Stimulated activated effector memory CD8-positive, alpha-beta T cell treated with anti-CD3 and anti-CD28 coated beads, Interleukin-12 subunit alpha, Interleukin-12 subunit beta, amount 100 ng/mL, for 72 hours (primary cell): ENCODE measurements around the gene ITPKB.

Source experiments
- ATAC-seq: fragments of 150-1000 bp; cut with Tn5 transposase; 2 replicates; pipeline ENCODE4 v1.10.0; 2021
- DNase-seq, 2 donors: peaks; one replicate each; pipeline ENCODE4 v3.0.0; 2021 to 2022; ENCODE audit warnings: low spot score in 2 of 2
- H3K27ac Mint-ChIP-seq: one replicate; pipeline ENCODE4 v1.8.0; 2022; ENCODE audit warnings: mild to moderate bottlenecking, mixed read lengths
- H3K36me3 Mint-ChIP-seq: one replicate; pipeline ENCODE4 v1.8.0; 2022; ENCODE audit warnings: mild to moderate bottlenecking, mixed read lengths
- H3K4me1 Mint-ChIP-seq: one replicate; pipeline ENCODE4 v1.8.0; 2022; ENCODE audit warnings: mixed read lengths
- H3K4me3 Mint-ChIP-seq: one replicate; pipeline ENCODE4 v1.8.0; 2022; ENCODE audit warnings: mild to moderate bottlenecking, mixed read lengths
- H3K9me3 Mint-ChIP-seq: one replicate; pipeline ENCODE4 v1.8.0; 2022; ENCODE audit warnings: mixed read lengths

The ITPKB gene

GRCh38 chr1:226692051-226692792 is 46.9 kb downstream of the ITPKB start:
- H3K36me3 Mint-ChIP-seq, result peaks cover 43% of the 10 kb centered on the region
- H3K4me1 Mint-ChIP-seq, result peaks cover 75% of the 10 kb centered on the region
- ATAC-seq (no peak), DNase-seq (no peak)
- H3K9me3 Mint-ChIP-seq, result no peaks in the 10 kb centered on the region
- peak overlapping the region; percentile 62 for H3K4me3 Mint-ChIP-seq
- H3K27ac Mint-ChIP-seq, result peak overlapping the region; percentile 92

- DNase-seq (no peak), ATAC-seq (peak; percentile 77)
- Mint-ChIP-seq H3K4me3 (peak overlapping the region; percentile 62), H3K9me3 (no peaks in the 10 kb centered on the region), H3K27ac (peak overlapping the region; percentile 92), H3K36me3 (peaks cover 52% of the 10 kb centered on the region), H3K4me1 (peaks cover 76% of the 10 kb centered on the region)
These were observed 47.8 kb downstream of the ITPKB start for GRCh38 chr1:226691247-226691646.

GRCh38 chr1:226690460-226690982 is 48.6 kb downstream of the ITPKB start:
- H3K4me3 Mint-ChIP-seq, result peak overlapping the region; percentile 62
- H3K9me3 Mint-ChIP-seq, result no peaks in the 10 kb centered on the region
- H3K27ac Mint-ChIP-seq, result peak overlapping the region; percentile 92
- DNase-seq, result no peak
- peak; percentile 74 for ATAC-seq
- peaks cover 79% of the 10 kb centered on the region for H3K4me1 Mint-ChIP-seq
- H3K36me3 Mint-ChIP-seq, result peaks cover 55% of the 10 kb centered on the region

- Mint-ChIP-seq H3K27ac (peak overlapping the region; percentile 92), H3K36me3 (peaks cover 68% of the 10 kb centered on the region), H3K4me1 (peaks cover 92% of the 10 kb centered on the region), H3K4me3 (no peak overlapping the region), H3K9me3 (no peaks in the 10 kb centered on the region)
- ATAC-seq, result no peak
- DNase-seq, result no peak
These were observed 50.3 kb downstream of the ITPKB start for GRCh38 chr1:226688808-226689207.

GRCh38 chr1:226688056-226688748 is 50.9 kb downstream of the ITPKB start:
- H3K36me3 Mint-ChIP-seq, result peaks cover 70% of the 10 kb centered on the region
- peak overlapping the region; percentile 92 for H3K27ac Mint-ChIP-seq
- no peaks in the 10 kb centered on the region for H3K9me3 Mint-ChIP-seq
- peaks cover 98% of the 10 kb centered on the region for H3K4me1 Mint-ChIP-seq
- no peak overlapping the region for H3K4me3 Mint-ChIP-seq
- no peak for DNase-seq
- peak; percentile 20 for ATAC-seq

GRCh38 chr1:226687426-226687825 is 51.7 kb downstream of the ITPKB start:
- ATAC-seq (peak; percentile 61), DNase-seq (no peak)
- peak overlapping the region; percentile 92 for H3K27ac Mint-ChIP-seq
- H3K4me3 Mint-ChIP-seq, result peak overlapping the region; percentile 37
- peaks cover 63% of the 10 kb centered on the region for H3K36me3 Mint-ChIP-seq
- H3K4me1 Mint-ChIP-seq, result peaks cover 99% of the 10 kb centered on the region
- no peaks in the 10 kb centered on the region for H3K9me3 Mint-ChIP-seq

- H3K27ac Mint-ChIP-seq, result peak overlapping the region; percentile 92
- H3K36me3 Mint-ChIP-seq, result peaks cover 57% of the 10 kb centered on the region
- ATAC-seq (no peak), DNase-seq (no peak)
- H3K4me1 Mint-ChIP-seq, result peaks cover 99% of the 10 kb centered on the region
- no peaks in the 10 kb centered on the region for H3K9me3 Mint-ChIP-seq
- H3K4me3 Mint-ChIP-seq, result peak overlapping the region; percentile 37
These were observed 52.3 kb downstream of the ITPKB start for GRCh38 chr1:226686440-226687425.

- Mint-ChIP-seq H3K4me1 (peaks cover 97% of the 10 kb centered on the region), H3K27ac (peak overlapping the region; percentile 92), H3K9me3 (no peaks in the 10 kb centered on the region), H3K4me3 (no peak overlapping the region), H3K36me3 (peaks cover 45% of the 10 kb centered on the region)
- DNase-seq, result no peak
- no peak for ATAC-seq
These were observed 53.8 kb downstream of the ITPKB start for GRCh38 chr1:226685196-226685820.

- ATAC-seq, result no peak
- H3K27ac Mint-ChIP-seq, result peak overlapping the region; percentile 92
- peaks cover 48% of the 10 kb centered on the region for H3K36me3 Mint-ChIP-seq
- DNase-seq, result no peak
- peaks cover 98% of the 10 kb centered on the region for H3K4me1 Mint-ChIP-seq
- no peaks in the 10 kb centered on the region for H3K9me3 Mint-ChIP-seq
- peak overlapping the region; percentile 18 for H3K4me3 Mint-ChIP-seq
These were observed 55.1 kb downstream of the ITPKB start for GRCh38 chr1:226684026-226684425.

GRCh38 chr1:226682871-226683814 is 55.9 kb downstream of the ITPKB start:
- H3K4me3 Mint-ChIP-seq, result peak overlapping the region; percentile 26
- no peaks in the 10 kb centered on the region for H3K9me3 Mint-ChIP-seq

GRCh38 chr1:226681652-226682493 is 57.2 kb downstream of the ITPKB start:
- ATAC-seq, result no peak
- Mint-ChIP-seq H3K27ac (peak overlapping the region; percentile 92), H3K36me3 (peaks cover 39% of the 10 kb centered on the region), H3K4me3 (no peak overlapping the region), H3K4me1 (peaks cover 98% of the 10 kb centered on the region), H3K9me3 (no peaks in the 10 kb centered on the region)
- DNase-seq, result no peak

More at GRCh38 chr1:226682871-226683814, 55.9 kb downstream of the ITPKB start:
- DNase-seq, result no peak
- ATAC-seq, result peak; percentile 83
- Mint-ChIP-seq H3K36me3 (peaks cover 43% of the 10 kb centered on the region), H3K4me1 (peaks cover 98% of the 10 kb centered on the region), H3K27ac (peak overlapping the region; percentile 92)

- peaks cover 40% of the 10 kb centered on the region for H3K36me3 Mint-ChIP-seq
- no peak for DNase-seq
- peak overlapping the region; percentile 64 for H3K4me3 Mint-ChIP-seq
- no peaks in the 10 kb centered on the region for H3K9me3 Mint-ChIP-seq
- peak overlapping the region; percentile 97 for H3K27ac Mint-ChIP-seq
- no peak for ATAC-seq
- peaks cover 98% of the 10 kb centered on the region for H3K4me1 Mint-ChIP-seq
These were observed 58.4 kb downstream of the ITPKB start for GRCh38 chr1:226680653-226681052.
